ENCODE measurements around the gene CDCA7. TPM values are rescaled to one million over a fixed set of nuclear protein-coding genes. Genes with fewer than 3 reads are reported as not detected.
"Not testable (repeated sequence)": the region's sequence is repeated elsewhere in the genome, so short reads cannot be mapped to it uniquely, and the experiment has no call there.

Gene CDCA7
- total RNA-seq, 1 donor from 2014 or later = 22.3 TPM

DNA sequence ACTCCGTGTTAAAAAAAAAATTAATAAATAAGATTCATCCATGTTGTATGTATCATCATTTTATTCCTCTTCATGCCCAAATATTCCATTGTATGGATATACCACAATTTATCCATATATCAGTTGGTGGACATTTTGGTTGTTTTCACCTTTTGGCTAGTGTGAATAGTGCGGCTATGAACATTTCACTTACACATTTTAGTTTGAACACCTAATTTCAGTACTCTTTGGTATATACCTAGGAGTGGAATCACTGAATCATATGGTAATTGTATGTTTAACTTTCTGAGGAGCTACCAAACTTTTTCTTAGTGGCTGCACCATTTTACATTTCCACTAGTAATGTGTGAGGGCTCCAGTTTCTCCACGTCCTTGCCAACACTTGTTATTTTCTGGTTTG, 20.0 kb downstream of the CDCA7 start:
- H3K36me3 Mint-ChIP-seq (ENCODE audit: insufficient read depth) = peaks cover 4% of the 10 kb centered on the region

DNA sequence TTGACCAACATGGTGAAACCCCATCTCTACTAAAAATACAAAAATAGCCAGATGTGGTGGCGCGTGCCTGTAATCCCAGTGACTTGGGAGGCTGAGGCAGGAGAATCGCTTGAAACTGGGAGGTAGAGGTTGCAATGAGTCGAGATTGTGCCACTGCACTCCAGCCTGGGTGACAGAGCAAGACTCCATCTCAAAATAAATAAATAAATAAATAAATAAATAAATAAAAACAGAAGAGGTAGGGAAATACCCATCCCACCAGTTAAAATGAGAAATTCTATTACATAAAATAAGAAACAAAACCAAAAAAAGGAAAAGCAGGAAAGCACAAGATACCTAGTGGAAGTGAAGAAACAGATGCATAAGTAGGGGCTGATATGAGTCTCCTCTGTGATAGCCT, 30.9 kb downstream of the CDCA7 start:
- not testable (repeated sequence) for H3K9me3 Mint-ChIP-seq (ENCODE audit: low read depth); H3K4me1 Mint-ChIP-seq (ENCODE audit: low read depth); H3K27ac Mint-ChIP-seq; DNase-seq (ENCODE audit: low spot score, unreplicated experiment); H3K4me3 Mint-ChIP-seq (ENCODE audit: low read depth); H3K36me3 Mint-ChIP-seq (ENCODE audit: insufficient read depth)
- peaks cover 20% of the 10 kb centered on the region for H3K27me3 Mint-ChIP-seq

More for the DNA sequence above, 20.0 kb downstream of the CDCA7 start:
- Mint-ChIP-seq H3K4me3 (ENCODE audit: low read depth) (no peak overlapping the region), H3K9me3 (ENCODE audit: low read depth) (no peaks in the 10 kb centered on the region), H3K4me1 (ENCODE audit: low read depth) (peaks cover 2% of the 10 kb centered on the region), H3K27me3 (no peaks in the 10 kb centered on the region), H3K27ac (no peak overlapping the region)
- no peak for DNase-seq (ENCODE audit: low spot score, unreplicated experiment)
- TF ChIP-seq, protein P1, sequence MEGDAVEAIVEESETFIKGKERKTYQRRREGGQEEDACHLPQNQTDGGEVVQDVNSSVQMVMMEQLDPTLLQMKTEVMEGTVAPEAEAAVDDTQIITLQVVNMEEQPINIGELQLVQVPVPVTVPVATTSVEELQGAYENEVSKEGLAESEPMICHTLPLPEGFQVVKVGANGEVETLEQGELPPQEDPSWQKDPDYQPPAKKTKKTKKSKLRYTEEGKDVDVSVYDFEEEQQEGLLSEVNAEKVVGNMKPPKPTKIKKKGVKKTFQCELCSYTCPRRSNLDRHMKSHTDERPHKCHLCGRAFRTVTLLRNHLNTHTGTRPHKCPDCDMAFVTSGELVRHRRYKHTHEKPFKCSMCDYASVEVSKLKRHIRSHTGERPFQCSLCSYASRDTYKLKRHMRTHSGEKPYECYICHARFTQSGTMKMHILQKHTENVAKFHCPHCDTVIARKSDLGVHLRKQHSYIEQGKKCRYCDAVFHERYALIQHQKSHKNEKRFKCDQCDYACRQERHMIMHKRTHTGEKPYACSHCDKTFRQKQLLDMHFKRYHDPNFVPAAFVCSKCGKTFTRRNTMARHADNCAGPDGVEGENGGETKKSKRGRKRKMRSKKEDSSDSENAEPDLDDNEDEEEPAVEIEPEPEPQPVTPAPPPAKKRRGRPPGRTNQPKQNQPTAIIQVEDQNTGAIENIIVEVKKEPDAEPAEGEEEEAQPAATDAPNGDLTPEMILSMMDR (IDR thresholded peaks at IDR 0.05; ENCODE audit: unreplicated experiment) = no peak

DNA sequence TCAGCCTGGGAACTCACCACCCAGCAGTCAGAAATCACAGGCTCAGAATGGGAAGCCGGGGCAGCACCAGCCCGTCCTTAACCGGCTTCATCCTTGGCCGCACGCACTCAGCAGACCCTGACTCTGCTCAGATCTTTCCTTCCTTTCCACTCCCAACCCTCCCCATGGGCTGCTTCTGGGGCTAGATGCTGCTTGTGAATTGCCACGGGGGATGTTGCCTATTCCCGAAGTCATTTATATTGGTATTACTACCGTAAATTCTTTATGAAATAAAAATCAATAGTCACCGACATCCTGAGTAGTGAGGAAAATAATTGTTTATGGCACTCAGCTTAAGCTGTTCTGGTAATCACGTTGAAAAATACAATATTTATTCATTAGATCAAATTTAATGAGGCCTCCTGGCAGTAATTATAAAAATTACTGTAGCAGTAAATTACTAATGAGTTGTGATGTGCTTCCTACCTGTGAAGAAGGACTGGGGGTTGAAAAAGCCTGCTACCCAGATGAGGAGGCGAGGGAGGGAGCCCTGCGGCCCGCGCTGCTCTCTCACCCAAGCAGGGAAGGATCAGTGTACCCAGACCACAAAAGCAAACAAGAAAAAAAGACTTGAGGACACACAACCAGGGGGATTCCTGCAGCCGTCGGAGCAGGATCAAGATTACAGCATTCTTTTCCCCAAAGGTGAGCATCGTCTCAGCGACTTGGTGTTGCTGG, 31.5 kb downstream of the CDCA7 start:
- DNase-seq (ENCODE audit: low spot score, unreplicated experiment) = no peak
- Mint-ChIP-seq H3K36me3 (ENCODE audit: insufficient read depth) (no peaks in the 10 kb centered on the region), H3K27me3 (peaks cover 22% of the 10 kb centered on the region), H3K27ac (peak overlapping the region; percentile 67), H3K4me1 (ENCODE audit: low read depth) (peaks cover 8% of the 10 kb centered on the region), H3K9me3 (ENCODE audit: low read depth) (no peaks in the 10 kb centered on the region), H3K4me3 (ENCODE audit: low read depth) (no peak overlapping the region)
- TF ChIP-seq, protein P1 (IDR thresholded peaks at IDR 0.05; ENCODE audit: unreplicated experiment) = no peak

DNA sequence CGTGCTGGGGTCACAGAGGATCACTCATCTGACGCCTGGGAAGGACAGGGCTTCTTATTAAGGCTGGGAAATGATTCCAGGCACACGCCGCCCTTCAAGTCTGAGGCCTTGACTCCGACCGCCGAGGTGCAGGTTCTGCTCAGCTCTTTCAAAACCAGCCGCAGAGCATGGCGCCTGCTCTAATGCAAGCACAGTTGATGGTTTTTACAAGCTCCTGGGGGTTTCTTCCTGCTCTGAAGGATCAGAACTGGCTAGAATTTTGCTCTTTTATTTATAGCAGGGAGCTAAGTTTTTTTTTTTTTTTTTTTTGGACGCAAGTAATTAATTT, 32.0 kb downstream of the CDCA7 start:
- peaks cover 22% of the 10 kb centered on the region for H3K27me3 Mint-ChIP-seq
- DNase-seq (ENCODE audit: low spot score, unreplicated experiment) = no peak
- TF ChIP-seq, protein P1 (IDR thresholded peaks at IDR 0.05; ENCODE audit: unreplicated experiment) = no peak
- no peaks in the 10 kb centered on the region for H3K9me3 Mint-ChIP-seq (ENCODE audit: low read depth)
- H3K36me3 Mint-ChIP-seq (ENCODE audit: insufficient read depth) = no peaks in the 10 kb centered on the region
- peaks cover 8% of the 10 kb centered on the region for H3K4me1 Mint-ChIP-seq (ENCODE audit: low read depth)
- H3K4me3 Mint-ChIP-seq (ENCODE audit: low read depth) = no peak overlapping the region
- H3K27ac Mint-ChIP-seq = no peak overlapping the region

DNA sequence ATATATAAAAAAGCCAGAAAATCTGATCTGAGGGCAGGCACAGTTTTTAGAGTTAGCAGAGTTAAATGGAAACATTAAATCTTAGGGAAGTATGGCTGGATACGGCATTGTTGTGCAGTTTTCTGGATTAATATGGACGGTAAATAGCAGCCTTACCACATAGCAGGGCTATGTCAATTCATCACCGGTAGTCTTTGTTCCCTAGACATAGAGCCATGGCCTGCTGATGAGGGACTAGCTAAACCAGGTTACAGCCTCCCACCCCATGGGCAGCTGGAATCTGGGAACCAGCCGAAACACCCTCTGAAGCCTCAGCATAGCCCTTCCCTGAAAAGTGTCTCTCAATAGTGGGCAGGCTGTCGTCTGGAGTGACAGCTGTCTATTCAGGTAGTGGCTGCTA, 32.4 kb downstream of the CDCA7 start:
- Mint-ChIP-seq H3K4me1 (ENCODE audit: low read depth) (peaks cover 8% of the 10 kb centered on the region), H3K27me3 (peaks cover 22% of the 10 kb centered on the region), H3K27ac (no peak overlapping the region), H3K36me3 (ENCODE audit: insufficient read depth) (no peaks in the 10 kb centered on the region), H3K9me3 (ENCODE audit: low read depth) (no peaks in the 10 kb centered on the region), H3K4me3 (ENCODE audit: low read depth) (no peak overlapping the region)
- TF ChIP-seq, protein P1 (IDR thresholded peaks at IDR 0.05; ENCODE audit: unreplicated experiment) = no peak
- DNase-seq (ENCODE audit: low spot score, unreplicated experiment) = no peak

DNA sequence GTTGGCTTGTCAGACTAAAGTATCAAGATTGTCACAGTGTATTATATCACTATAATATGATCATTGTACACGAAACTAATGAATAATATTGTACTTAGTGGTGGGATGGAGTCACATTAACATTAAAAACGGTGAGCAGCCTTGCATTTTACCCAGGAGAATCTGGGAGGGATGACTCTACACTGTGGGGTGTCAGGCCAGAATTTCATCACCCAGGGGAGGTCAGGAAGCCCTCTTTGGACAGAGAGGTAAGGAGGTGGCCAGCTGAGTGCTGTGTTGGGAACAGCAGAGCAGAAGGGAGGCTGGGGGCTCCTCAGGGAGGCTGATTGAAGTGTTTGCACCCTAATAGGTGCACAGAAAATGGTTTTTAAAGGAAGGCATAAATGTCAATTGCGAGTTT, 33.0 kb downstream of the CDCA7 start:
- H3K27me3 Mint-ChIP-seq = peaks cover 22% of the 10 kb centered on the region
- no peak overlapping the region for H3K27ac Mint-ChIP-seq
- peaks cover 8% of the 10 kb centered on the region for H3K4me1 Mint-ChIP-seq (ENCODE audit: low read depth)
- no peak overlapping the region for H3K4me3 Mint-ChIP-seq (ENCODE audit: low read depth)
- no peaks in the 10 kb centered on the region for H3K9me3 Mint-ChIP-seq (ENCODE audit: low read depth)
- TF ChIP-seq, protein P1 (IDR thresholded peaks at IDR 0.05; ENCODE audit: unreplicated experiment) = no peak
- DNase-seq (ENCODE audit: low spot score, unreplicated experiment) = no peak
- H3K36me3 Mint-ChIP-seq (ENCODE audit: insufficient read depth) = no peaks in the 10 kb centered on the region
